ENCODE measurements around the gene FBLL1.

Gene FBLL1

GRCh38 chr5:168549554-168549953 lies 20.4 kb downstream of the FBLL1 start:
- H3K27me3 ChIP-seq (ENCODE audit: insufficient read depth, poor library complexity, severe bottlenecking): no peaks in the 10 kb centered on the region
- no peak for DNase-seq (ENCODE audit: low spot score)
- no peak for ATAC-seq (ENCODE audit: low read depth)
- no peak overlapping the region for H3K27ac ChIP-seq (ENCODE audit: poor library complexity, severe bottlenecking)
- H3K36me3 ChIP-seq (ENCODE audit: low read depth): peaks cover 73% of the 10 kb centered on the region
- no peaks in the 10 kb centered on the region for H3K4me1 ChIP-seq (ENCODE audit: insufficient read depth, poor library complexity, severe bottlenecking)
- no peak for TF ChIP-seq CTCF (IDR thresholded peaks at IDR 0.05; ENCODE audit: poor library complexity, severe bottlenecking)
- no peak overlapping the region for H3K4me3 ChIP-seq (ENCODE audit: severe bottlenecking)
- H3K9me3 ChIP-seq (ENCODE audit: severe bottlenecking): no peaks in the 10 kb centered on the region

- Histone ChIP-seq H3K4me1 (ENCODE audit: insufficient read depth, poor library complexity, severe bottlenecking) (no peaks in the 10 kb centered on the region), H3K27ac (ENCODE audit: poor library complexity, severe bottlenecking) (no peak overlapping the region), H3K4me3 (ENCODE audit: severe bottlenecking) (no peak overlapping the region), H3K9me3 (ENCODE audit: severe bottlenecking) (no peaks in the 10 kb centered on the region), H3K36me3 (ENCODE audit: low read depth) (peaks cover 84% of the 10 kb centered on the region), H3K27me3 (ENCODE audit: insufficient read depth, poor library complexity, severe bottlenecking) (no peaks in the 10 kb centered on the region)
- ATAC-seq (ENCODE audit: low read depth) (no peak), DNase-seq (ENCODE audit: low spot score) (no peak)
- TF ChIP-seq CTCF (IDR thresholded peaks at IDR 0.05; ENCODE audit: poor library complexity, severe bottlenecking): no peak
Observed at GRCh38 chr5:168550656-168551055, 21.6 kb downstream of the FBLL1 start.

DNA sequence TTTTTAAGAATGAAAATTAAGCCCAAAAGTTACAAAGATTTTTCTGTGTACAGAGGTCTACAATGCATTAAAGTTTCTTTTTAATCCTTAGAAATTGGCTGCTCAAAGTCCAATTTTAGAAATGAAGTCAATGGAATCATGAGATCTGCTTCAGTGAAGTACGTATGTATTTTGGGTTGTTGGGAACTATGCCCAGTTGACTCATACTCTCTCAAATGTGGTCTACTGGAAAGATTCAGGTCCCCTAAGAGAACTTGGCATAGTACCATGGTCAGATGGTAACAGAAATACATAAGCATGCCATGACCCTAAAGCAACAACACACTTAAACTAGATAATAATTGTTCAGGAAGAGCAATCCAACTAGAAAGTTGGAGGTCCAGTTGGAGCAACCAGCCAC lies 23.0 kb downstream of the FBLL1 start:
- Histone ChIP-seq H3K4me1 (ENCODE audit: insufficient read depth, poor library complexity, severe bottlenecking) (no peaks in the 10 kb centered on the region), H3K9me3 (ENCODE audit: severe bottlenecking) (no peaks in the 10 kb centered on the region), H3K27ac (ENCODE audit: poor library complexity, severe bottlenecking) (no peak overlapping the region), H3K4me3 (ENCODE audit: severe bottlenecking) (no peak overlapping the region), H3K27me3 (ENCODE audit: insufficient read depth, poor library complexity, severe bottlenecking) (no peaks in the 10 kb centered on the region), H3K36me3 (ENCODE audit: low read depth) (peaks cover 95% of the 10 kb centered on the region)
- no peak for ATAC-seq (ENCODE audit: low read depth)
- DNase-seq (ENCODE audit: low spot score): no peak
- TF ChIP-seq CTCF (IDR thresholded peaks at IDR 0.05; ENCODE audit: poor library complexity, severe bottlenecking): no peak

DNA sequence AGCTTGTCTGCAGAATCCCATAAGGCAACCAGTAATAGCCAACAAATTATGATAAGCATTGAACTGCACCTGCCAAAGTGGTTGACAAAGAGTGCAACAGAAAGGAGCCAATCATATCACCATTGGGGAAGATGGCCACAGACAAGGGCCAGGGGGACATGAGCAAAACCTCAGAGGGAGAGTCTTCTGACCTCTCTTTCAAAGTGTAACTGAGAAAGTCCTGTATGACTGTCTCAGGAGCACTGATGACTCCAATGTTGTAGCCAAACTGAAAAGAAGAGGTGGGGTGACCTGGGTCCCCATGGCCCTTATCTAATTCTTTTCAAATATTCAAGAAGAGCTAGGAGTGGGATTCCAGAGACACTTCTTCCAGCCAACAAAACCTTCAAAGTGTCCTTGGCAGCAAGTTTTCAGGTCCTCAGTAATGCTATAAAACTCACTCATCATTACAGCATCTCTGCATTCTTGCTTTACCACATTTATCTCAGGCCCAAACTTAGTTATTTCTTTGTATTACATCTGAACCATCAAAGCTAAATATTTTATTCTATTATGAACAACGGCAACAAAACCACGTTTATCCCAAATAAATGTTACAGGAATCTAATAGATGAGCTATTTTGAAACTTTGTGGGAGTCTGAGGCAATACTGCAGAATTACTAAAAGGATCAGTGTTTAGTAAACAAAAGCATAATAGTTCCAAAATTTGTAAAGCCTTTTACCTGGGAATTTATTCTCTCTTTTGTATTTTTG lies 24.4 kb downstream of the FBLL1 start:
- DNase-seq (ENCODE audit: low spot score) (no peak), ATAC-seq (ENCODE audit: low read depth) (no peak)
- no peaks in the 10 kb centered on the region for H3K9me3 ChIP-seq (ENCODE audit: severe bottlenecking)
- H3K27ac ChIP-seq (ENCODE audit: poor library complexity, severe bottlenecking): no peak overlapping the region
- H3K27me3 ChIP-seq (ENCODE audit: insufficient read depth, poor library complexity, severe bottlenecking): no peaks in the 10 kb centered on the region
- peaks cover 100% of the 10 kb centered on the region for H3K36me3 ChIP-seq (ENCODE audit: low read depth)
- no peak overlapping the region for H3K4me3 ChIP-seq (ENCODE audit: severe bottlenecking)
- H3K4me1 ChIP-seq (ENCODE audit: insufficient read depth, poor library complexity, severe bottlenecking): no peaks in the 10 kb centered on the region
- no peak for TF ChIP-seq CTCF (IDR thresholded peaks at IDR 0.05; ENCODE audit: poor library complexity, severe bottlenecking)

DNA sequence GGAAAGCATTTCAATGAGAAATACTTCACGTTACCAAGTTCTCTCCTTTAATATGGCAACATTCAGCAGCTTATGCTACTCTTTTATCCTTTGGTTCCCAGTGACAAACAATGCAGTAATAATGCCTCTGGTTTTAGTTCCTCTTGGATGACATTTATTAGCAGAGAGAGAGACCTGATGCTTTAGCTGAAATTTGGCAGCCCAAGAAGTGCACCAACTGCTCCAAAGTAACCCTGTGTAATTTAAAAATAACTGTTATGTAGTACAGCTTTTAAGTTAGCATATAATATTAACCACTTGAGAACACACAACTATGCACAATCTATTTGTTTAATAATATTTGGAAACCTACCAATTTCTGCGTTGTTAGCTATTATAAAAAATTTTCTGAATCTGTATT lies 28.3 kb downstream of the FBLL1 start:
- TF ChIP-seq CTCF (IDR thresholded peaks at IDR 0.05; ENCODE audit: poor library complexity, severe bottlenecking): no peak
- Histone ChIP-seq H3K4me3 (ENCODE audit: severe bottlenecking) (no peak overlapping the region), H3K27ac (ENCODE audit: poor library complexity, severe bottlenecking) (no peak overlapping the region), H3K9me3 (ENCODE audit: severe bottlenecking) (no peaks in the 10 kb centered on the region), H3K4me1 (ENCODE audit: insufficient read depth, poor library complexity, severe bottlenecking) (no peaks in the 10 kb centered on the region), H3K36me3 (ENCODE audit: low read depth) (peaks cover 100% of the 10 kb centered on the region), H3K27me3 (ENCODE audit: insufficient read depth, poor library complexity, severe bottlenecking) (no peaks in the 10 kb centered on the region)
- no peak for ATAC-seq (ENCODE audit: low read depth)
- DNase-seq (ENCODE audit: low spot score): no peak
